Measurements from ENCODE around the gene CDH23.
"Not testable (repeated sequence)": the region's sequence is repeated elsewhere in the genome, so short reads cannot be mapped to it uniquely, and the experiment has no call there.

CDH23 gene

GRCh38 chr10:71396711-71397295, at the start of gene CDH23:
CDH23 (plus strand) TSS chr10:71396920; CDS start chr10:71439832, 42,912 bp downstream.
- peak; percentile 8 for DNase-seq

- DNase-seq: no peak
Measured at GRCh38 chr10:71347587-71348395, 48.9 kb upstream of the CDH23 start.

- DNase-seq: no peak
Measured at GRCh38 chr10:71348850-71349249, 47.9 kb upstream of the CDH23 start.

GRCh38 chr10:71349406-71349805, 47.3 kb upstream of the CDH23 start:
- no peak for DNase-seq

GRCh38 chr10:71351087-71351486, 45.6 kb upstream of the CDH23 start:
- DNase-seq: no peak

- no peak for DNase-seq
Measured at GRCh38 chr10:71351628-71352319, 44.9 kb upstream of the CDH23 start.

- no peak for DNase-seq
Measured at GRCh38 chr10:71353639-71354038, 43.1 kb upstream of the CDH23 start.

GRCh38 chr10:71354776-71355175, 41.9 kb upstream of the CDH23 start:
- no peak for DNase-seq

GRCh38 chr10:71355886-71356285, 40.8 kb upstream of the CDH23 start:
- no peak for DNase-seq

- no peak for DNase-seq
Measured at GRCh38 chr10:71357792-71358265, 38.9 kb upstream of the CDH23 start.

GRCh38 chr10:71358277-71358676, 38.4 kb upstream of the CDH23 start:
- no peak for DNase-seq

GRCh38 chr10:71358906-71359305, 37.8 kb upstream of the CDH23 start:
- DNase-seq: not testable (repeated sequence)

- no peak for DNase-seq
Measured at GRCh38 chr10:71359364-71360046, 37.2 kb upstream of the CDH23 start.

GRCh38 chr10:71360735-71361134, 36.0 kb upstream of the CDH23 start:
- DNase-seq: no peak

- DNase-seq: no peak
Measured at GRCh38 chr10:71361581-71361980, 35.1 kb upstream of the CDH23 start.

GRCh38 chr10:71362141-71362540, 34.6 kb upstream of the CDH23 start:
- no peak for DNase-seq

GRCh38 chr10:71363936-71364335, 32.8 kb upstream of the CDH23 start:
- peak; percentile 83 for DNase-seq

GRCh38 chr10:71365366-71365765, 31.4 kb upstream of the CDH23 start:
- no peak for DNase-seq

GRCh38 chr10:71366690-71367089, 30.0 kb upstream of the CDH23 start:
- no peak for DNase-seq

- no peak for DNase-seq
Measured at GRCh38 chr10:71367271-71367670, 29.4 kb upstream of the CDH23 start.

- DNase-seq: no peak
Measured at GRCh38 chr10:71368176-71368575, 28.5 kb upstream of the CDH23 start.

- no peak for DNase-seq
Measured at GRCh38 chr10:71368643-71369042, 28.1 kb upstream of the CDH23 start.

- no peak for DNase-seq
Measured at GRCh38 chr10:71369602-71370001, 27.1 kb upstream of the CDH23 start.

Data from DMS79 treated with DMSO at 0.1 percent for 48 hours (cell line).